ENCODE data around the gene CD6.

The CD6 gene

DNA sequence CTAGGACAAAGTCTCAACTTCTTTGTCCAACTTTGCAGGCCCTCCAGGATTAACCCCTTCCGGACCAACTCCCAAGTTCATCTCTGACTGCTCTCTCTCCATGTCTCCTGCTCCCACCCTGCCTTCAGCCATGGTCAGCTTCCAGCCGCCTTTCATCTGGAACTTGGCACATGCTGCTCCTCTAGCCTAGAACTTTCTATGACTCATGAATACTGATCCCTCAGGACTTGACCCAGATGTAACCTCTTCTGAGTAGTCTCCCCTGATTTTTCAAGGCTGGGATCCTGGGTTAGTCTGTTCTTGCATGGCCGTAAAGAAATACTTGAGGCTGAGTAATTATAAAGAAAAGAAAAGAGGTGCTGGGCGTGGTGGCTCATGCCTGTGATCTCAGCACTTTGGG is 14.3 kb upstream of the CD6 start:
- no peaks in the 10 kb centered on the region for H3K36me3 ChIP-seq (ENCODE audit: control insufficient read depth, insufficient read depth, low read length)
- no peak overlapping the region for H3K56ac ChIP-seq (ENCODE audit: low read length)
- WGBS (ENCODE audit: extremely low coverage, insufficient coverage, low lambda C conversion rate), result no CpG with 5 or more reads among the region's 4 CpGs
- H2BK120ac ChIP-seq (ENCODE audit: low read depth, low read length), result no peak overlapping the region
- H3K27ac ChIP-seq (ENCODE audit: low read depth, low read length), result no peak overlapping the region
- H3K79me1 ChIP-seq (ENCODE audit: low read length), result no peaks in the 10 kb centered on the region
- no peak overlapping the region for H3K9ac ChIP-seq (ENCODE audit: low read length)
- no peak overlapping the region for H3K4ac ChIP-seq (ENCODE audit: low read depth, low read length)
- no peak overlapping the region for H2BK15ac ChIP-seq (replicated peaks; ENCODE audit: low read depth)
- H3K4me3 ChIP-seq (ENCODE audit: low read length), result no peak overlapping the region
- no peak overlapping the region for H2AK5ac ChIP-seq (ENCODE audit: low read length)
- DNase-seq, result no peak
- no peak overlapping the region for H3K18ac ChIP-seq (ENCODE audit: low read length)
- H2BK5ac ChIP-seq (ENCODE audit: low read length), result no peak overlapping the region
- no peak overlapping the region for H3K4me2 ChIP-seq (ENCODE audit: low read length)
- no peaks in the 10 kb centered on the region for H3K79me2 ChIP-seq (ENCODE audit: control insufficient read depth, insufficient read depth, low read length)
- no peak overlapping the region for H4K5ac ChIP-seq (ENCODE audit: low read length)
- no peaks in the 10 kb centered on the region for H3K27me3 ChIP-seq (ENCODE audit: insufficient read depth, low read length, poor library complexity)
- no peak overlapping the region for H3K23ac ChIP-seq (ENCODE audit: low read length)
- H4K8ac ChIP-seq (ENCODE audit: low read depth, low read length), result no peak overlapping the region
- peaks cover 4% of the 10 kb centered on the region for H3K4me1 ChIP-seq (ENCODE audit: control insufficient read depth, low read depth, low read length)

GRCh38 chr11:60959431-60959830 is 12.0 kb upstream of the CD6 start:
- Histone ChIP-seq H2BK120ac (ENCODE audit: low read depth, low read length) (no peak overlapping the region), H3K4me1 (ENCODE audit: control insufficient read depth, low read depth, low read length) (no peaks in the 10 kb centered on the region), H3K27me3 (ENCODE audit: insufficient read depth, low read length, poor library complexity) (no peaks in the 10 kb centered on the region), H3K79me1 (ENCODE audit: low read length) (no peaks in the 10 kb centered on the region), H2BK15ac (replicated peaks; ENCODE audit: low read depth) (no peak overlapping the region), H3K4me2 (ENCODE audit: low read length) (no peak overlapping the region), H3K4ac (ENCODE audit: low read depth, low read length) (no peak overlapping the region), H3K27ac (ENCODE audit: low read depth, low read length) (no peak overlapping the region), H2BK5ac (ENCODE audit: low read length) (no peak overlapping the region), H3K79me2 (ENCODE audit: control insufficient read depth, insufficient read depth, low read length) (no peaks in the 10 kb centered on the region), H3K56ac (ENCODE audit: low read length) (no peak overlapping the region), H3K23ac (ENCODE audit: low read length) (no peak overlapping the region), H2AK5ac (ENCODE audit: low read length) (no peak overlapping the region), H3K18ac (ENCODE audit: low read length) (no peak overlapping the region), H4K5ac (ENCODE audit: low read length) (no peak overlapping the region), H3K36me3 (ENCODE audit: control insufficient read depth, insufficient read depth, low read length) (no peaks in the 10 kb centered on the region), H3K4me3 (ENCODE audit: low read length) (no peak overlapping the region), H4K8ac (ENCODE audit: low read depth, low read length) (no peak overlapping the region), H3K9ac (ENCODE audit: low read length) (no peak overlapping the region)
- DNase-seq, result no peak
- WGBS (ENCODE audit: extremely low coverage, insufficient coverage, low lambda C conversion rate), result no CpG with 5 or more reads among the region's 6 CpGs

DNA sequence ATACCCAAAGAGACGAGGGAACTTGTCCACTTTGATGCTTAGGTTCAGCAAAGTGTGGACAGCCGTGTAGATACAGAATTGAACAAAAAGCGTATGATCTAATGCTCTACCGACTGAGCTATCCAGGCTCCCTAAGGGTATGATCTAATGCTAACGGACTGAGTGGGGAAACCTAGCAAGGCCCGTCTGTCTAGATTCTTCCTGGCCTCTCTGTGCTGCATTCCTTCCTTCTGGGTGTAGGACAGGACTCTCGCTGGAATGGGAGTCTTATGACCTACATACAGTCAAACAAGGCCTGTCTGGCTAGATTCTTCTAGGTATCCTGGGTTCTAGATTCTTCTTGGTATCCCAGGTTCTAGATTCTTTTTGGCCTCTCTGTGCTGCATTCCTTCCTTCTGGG is 11.1 kb upstream of the CD6 start:
- Histone ChIP-seq H2BK5ac (ENCODE audit: low read length) (no peak overlapping the region), H3K79me1 (ENCODE audit: low read length) (no peaks in the 10 kb centered on the region), H4K5ac (ENCODE audit: low read length) (no peak overlapping the region), H3K23ac (ENCODE audit: low read length) (no peak overlapping the region), H3K27me3 (ENCODE audit: insufficient read depth, low read length, poor library complexity) (no peaks in the 10 kb centered on the region), H3K4me3 (ENCODE audit: low read length) (no peak overlapping the region), H3K4me1 (ENCODE audit: control insufficient read depth, low read depth, low read length) (no peaks in the 10 kb centered on the region), H2BK120ac (ENCODE audit: low read depth, low read length) (no peak overlapping the region), H3K4ac (ENCODE audit: low read depth, low read length) (no peak overlapping the region), H2BK15ac (replicated peaks; ENCODE audit: low read depth) (no peak overlapping the region), H3K4me2 (ENCODE audit: low read length) (no peak overlapping the region), H3K27ac (ENCODE audit: low read depth, low read length) (no peak overlapping the region), H3K9ac (ENCODE audit: low read length) (no peak overlapping the region), H2AK5ac (ENCODE audit: low read length) (no peak overlapping the region), H4K8ac (ENCODE audit: low read depth, low read length) (no peak overlapping the region), H3K79me2 (ENCODE audit: control insufficient read depth, insufficient read depth, low read length) (no peaks in the 10 kb centered on the region), H3K56ac (ENCODE audit: low read length) (no peak overlapping the region), H3K36me3 (ENCODE audit: control insufficient read depth, insufficient read depth, low read length) (no peaks in the 10 kb centered on the region), H3K18ac (ENCODE audit: low read length) (no peak overlapping the region)
- WGBS (ENCODE audit: extremely low coverage, insufficient coverage, low lambda C conversion rate), result no CpG with 5 or more reads among the region's 7 CpGs
- no peak for DNase-seq

- Histone ChIP-seq H3K36me3 (ENCODE audit: control insufficient read depth, insufficient read depth, low read length) (no peaks in the 10 kb centered on the region), H3K27ac (ENCODE audit: low read depth, low read length) (no peak overlapping the region), H4K8ac (ENCODE audit: low read depth, low read length) (no peak overlapping the region), H2BK120ac (ENCODE audit: low read depth, low read length) (no peak overlapping the region), H3K4me2 (ENCODE audit: low read length) (no peak overlapping the region), H3K79me2 (ENCODE audit: control insufficient read depth, insufficient read depth, low read length) (no peaks in the 10 kb centered on the region), H3K27me3 (ENCODE audit: insufficient read depth, low read length, poor library complexity) (no peaks in the 10 kb centered on the region), H3K4ac (ENCODE audit: low read depth, low read length) (no peak overlapping the region), H2BK15ac (replicated peaks; ENCODE audit: low read depth) (no peak overlapping the region), H3K4me1 (ENCODE audit: control insufficient read depth, low read depth, low read length) (no peaks in the 10 kb centered on the region), H3K18ac (ENCODE audit: low read length) (no peak overlapping the region), H2AK5ac (ENCODE audit: low read length) (no peak overlapping the region), H3K79me1 (ENCODE audit: low read length) (no peaks in the 10 kb centered on the region), H3K56ac (ENCODE audit: low read length) (no peak overlapping the region), H3K23ac (ENCODE audit: low read length) (no peak overlapping the region), H3K9ac (ENCODE audit: low read length) (no peak overlapping the region), H2BK5ac (ENCODE audit: low read length) (no peak overlapping the region), H4K5ac (ENCODE audit: low read length) (no peak overlapping the region), H3K4me3 (ENCODE audit: low read length) (no peak overlapping the region)
- no peak for DNase-seq
- no CpG with 5 or more reads among the region's 6 CpGs for WGBS (ENCODE audit: extremely low coverage, insufficient coverage, low lambda C conversion rate)
These were observed 6.7 kb upstream of the CD6 start for GRCh38 chr11:60964801-60965200.

GRCh38 chr11:60966890-60967289 is 4.6 kb upstream of the CD6 start:
- H4K5ac ChIP-seq (ENCODE audit: low read length), result no peak overlapping the region
- H3K56ac ChIP-seq (ENCODE audit: low read length), result no peak overlapping the region
- H2BK15ac ChIP-seq (replicated peaks; ENCODE audit: low read depth), result no peak overlapping the region
- no peak overlapping the region for H2BK120ac ChIP-seq (ENCODE audit: low read depth, low read length)
- no peak overlapping the region for H4K8ac ChIP-seq (ENCODE audit: low read depth, low read length)
- H3K18ac ChIP-seq (ENCODE audit: low read length), result no peak overlapping the region
- no peaks in the 10 kb centered on the region for H3K79me2 ChIP-seq (ENCODE audit: control insufficient read depth, insufficient read depth, low read length)
- H3K36me3 ChIP-seq (ENCODE audit: control insufficient read depth, insufficient read depth, low read length), result no peaks in the 10 kb centered on the region
- H3K23ac ChIP-seq (ENCODE audit: low read length), result no peak overlapping the region
- no peak overlapping the region for H3K9ac ChIP-seq (ENCODE audit: low read length)
- H3K79me1 ChIP-seq (ENCODE audit: low read length), result no peaks in the 10 kb centered on the region
- H3K4me1 ChIP-seq (ENCODE audit: control insufficient read depth, low read depth, low read length), result no peaks in the 10 kb centered on the region
- WGBS (ENCODE audit: extremely low coverage, insufficient coverage, low lambda C conversion rate), result no CpG with 5 or more reads among the region's 4 CpGs
- no peak overlapping the region for H3K4ac ChIP-seq (ENCODE audit: low read depth, low read length)
- no peaks in the 10 kb centered on the region for H3K27me3 ChIP-seq (ENCODE audit: insufficient read depth, low read length, poor library complexity)
- no peak overlapping the region for H3K4me2 ChIP-seq (ENCODE audit: low read length)
- H2BK5ac ChIP-seq (ENCODE audit: low read length), result no peak overlapping the region
- no peak overlapping the region for H3K4me3 ChIP-seq (ENCODE audit: low read length)
- DNase-seq, result no peak
- H3K27ac ChIP-seq (ENCODE audit: low read depth, low read length), result no peak overlapping the region
- no peak overlapping the region for H2AK5ac ChIP-seq (ENCODE audit: low read length)

- Histone ChIP-seq H3K18ac (ENCODE audit: low read length) (no peak overlapping the region), H3K4me1 (ENCODE audit: control insufficient read depth, low read depth, low read length) (no peaks in the 10 kb centered on the region), H3K23ac (ENCODE audit: low read length) (no peak overlapping the region), H2BK5ac (ENCODE audit: low read length) (no peak overlapping the region), H3K79me1 (ENCODE audit: low read length) (no peaks in the 10 kb centered on the region), H2AK5ac (ENCODE audit: low read length) (no peak overlapping the region), H3K27ac (ENCODE audit: low read depth, low read length) (no peak overlapping the region), H4K5ac (ENCODE audit: low read length) (no peak overlapping the region), H3K27me3 (ENCODE audit: insufficient read depth, low read length, poor library complexity) (no peaks in the 10 kb centered on the region), H3K4ac (ENCODE audit: low read depth, low read length) (no peak overlapping the region), H2BK15ac (replicated peaks; ENCODE audit: low read depth) (no peak overlapping the region), H3K36me3 (ENCODE audit: control insufficient read depth, insufficient read depth, low read length) (no peaks in the 10 kb centered on the region), H3K9ac (ENCODE audit: low read length) (no peak overlapping the region), H3K79me2 (ENCODE audit: control insufficient read depth, insufficient read depth, low read length) (no peaks in the 10 kb centered on the region), H2BK120ac (ENCODE audit: low read depth, low read length) (no peak overlapping the region), H3K4me3 (ENCODE audit: low read length) (no peak overlapping the region), H4K8ac (ENCODE audit: low read depth, low read length) (no peak overlapping the region), H3K4me2 (ENCODE audit: low read length) (no peak overlapping the region), H3K56ac (ENCODE audit: low read length) (no peak overlapping the region)
- DNase-seq, result no peak
- no CpG with 5 or more reads among the region's 1 CpG for WGBS (ENCODE audit: extremely low coverage, insufficient coverage, low lambda C conversion rate)
These were observed 3.3 kb upstream of the CD6 start for GRCh38 chr11:60968223-60968622.

Measured in mesendoderm (in vitro differentiated cells).